ENCODE measurements around the gene SLC27A2. TPM values are rescaled to one million over a fixed set of nuclear protein-coding genes. Genes with fewer than 3 reads are reported as not detected.

SLC27A2 gene
- total RNA-seq, 3 donors from 2014 or later (not counting 1 experiment from before 2014, with no cell fraction given): 0.47 to 2.7 (median 0.50) TPM

DNA sequence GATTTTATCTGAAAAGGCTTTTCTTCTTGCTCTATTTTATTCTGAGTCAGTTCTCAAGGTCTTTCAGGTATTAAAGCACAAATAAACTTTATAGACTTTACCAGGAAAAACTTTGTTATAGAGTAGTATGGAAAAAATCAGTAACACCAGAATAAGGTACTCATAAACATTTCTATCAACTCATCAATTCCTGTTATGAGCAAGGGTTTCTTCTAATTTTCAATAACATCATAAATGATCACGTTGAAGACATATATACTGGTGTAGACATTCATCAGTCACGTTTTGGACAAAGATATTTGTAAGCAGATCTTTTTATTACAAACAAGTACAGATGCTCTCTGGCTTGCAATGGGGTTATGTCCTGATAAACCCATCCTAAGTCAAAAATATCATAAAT, 93.1 kb downstream of the SLC27A2 start:
- H3K4me3 Mint-ChIP-seq: no peak overlapping the region
- intact Hi-C loops (cut with micrococcal nuclease): no loop called here
- H3K4me1 Mint-ChIP-seq: no peaks in the 10 kb centered on the region
- Histone ChIP-seq H3K27me3 (ENCODE audit: control insufficient read depth, insufficient read depth, low read length) (no peaks in the 10 kb centered on the region), H3K4me3 (ENCODE audit: low read length) (no peak overlapping the region), H3K27ac (ENCODE audit: low read length) (no peak overlapping the region), H3K9me3 (ENCODE audit: control insufficient read depth, insufficient read depth, low read length) (no peaks in the 10 kb centered on the region), H3K36me3 (ENCODE audit: control insufficient read depth, insufficient read depth, low read length) (no peaks in the 10 kb centered on the region), H3K4me1 (ENCODE audit: control insufficient read depth, insufficient read depth, low read length) (no peaks in the 10 kb centered on the region)
- TF ChIP-seq, protein P1, sequence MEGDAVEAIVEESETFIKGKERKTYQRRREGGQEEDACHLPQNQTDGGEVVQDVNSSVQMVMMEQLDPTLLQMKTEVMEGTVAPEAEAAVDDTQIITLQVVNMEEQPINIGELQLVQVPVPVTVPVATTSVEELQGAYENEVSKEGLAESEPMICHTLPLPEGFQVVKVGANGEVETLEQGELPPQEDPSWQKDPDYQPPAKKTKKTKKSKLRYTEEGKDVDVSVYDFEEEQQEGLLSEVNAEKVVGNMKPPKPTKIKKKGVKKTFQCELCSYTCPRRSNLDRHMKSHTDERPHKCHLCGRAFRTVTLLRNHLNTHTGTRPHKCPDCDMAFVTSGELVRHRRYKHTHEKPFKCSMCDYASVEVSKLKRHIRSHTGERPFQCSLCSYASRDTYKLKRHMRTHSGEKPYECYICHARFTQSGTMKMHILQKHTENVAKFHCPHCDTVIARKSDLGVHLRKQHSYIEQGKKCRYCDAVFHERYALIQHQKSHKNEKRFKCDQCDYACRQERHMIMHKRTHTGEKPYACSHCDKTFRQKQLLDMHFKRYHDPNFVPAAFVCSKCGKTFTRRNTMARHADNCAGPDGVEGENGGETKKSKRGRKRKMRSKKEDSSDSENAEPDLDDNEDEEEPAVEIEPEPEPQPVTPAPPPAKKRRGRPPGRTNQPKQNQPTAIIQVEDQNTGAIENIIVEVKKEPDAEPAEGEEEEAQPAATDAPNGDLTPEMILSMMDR (IDR thresholded peaks at IDR 0.05): no peak
- H3K27me3 Mint-ChIP-seq (ENCODE audit: low read depth in 2 of 2): no peaks in the 10 kb centered on the region
- no peaks in the 10 kb centered on the region for H3K9me3 Mint-ChIP-seq
- H3K36me3 Mint-ChIP-seq: no peaks in the 10 kb centered on the region
- WGBS (ENCODE audit: insufficient coverage): 69% methylated on average over 2 of the region's 2 CpGs
- DNase-seq (no peak), ATAC-seq (no peak)
- no peak overlapping the region for H3K27ac Mint-ChIP-seq

DNA sequence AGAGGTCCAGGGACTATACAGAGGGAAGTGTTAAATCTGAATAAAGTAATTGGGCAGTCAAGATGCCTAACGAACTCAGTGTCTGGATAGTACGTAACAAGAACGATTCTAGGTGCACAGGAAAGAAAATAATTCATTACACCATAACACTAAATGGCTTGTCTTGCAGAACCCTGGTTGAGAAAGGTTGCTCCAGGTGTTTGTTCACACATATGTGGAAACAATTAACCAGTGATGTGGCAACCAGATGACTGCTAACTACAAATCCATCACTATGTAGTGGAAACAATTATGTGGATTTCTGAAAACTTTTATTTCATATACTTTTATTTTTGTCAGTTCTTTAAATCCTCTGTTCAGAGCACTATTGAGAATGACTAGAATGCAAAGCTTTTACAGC, 93.9 kb downstream of the SLC27A2 start:
- Mint-ChIP-seq H3K27ac (no peak overlapping the region), H3K4me3 (no peak overlapping the region), H3K36me3 (no peaks in the 10 kb centered on the region), H3K4me1 (no peaks in the 10 kb centered on the region), H3K9me3 (no peaks in the 10 kb centered on the region), H3K27me3 (ENCODE audit: low read depth in 2 of 2) (no peaks in the 10 kb centered on the region)
- Histone ChIP-seq H3K27me3 (ENCODE audit: control insufficient read depth, insufficient read depth, low read length) (no peaks in the 10 kb centered on the region), H3K9me3 (ENCODE audit: control insufficient read depth, insufficient read depth, low read length) (no peaks in the 10 kb centered on the region), H3K4me1 (ENCODE audit: control insufficient read depth, insufficient read depth, low read length) (no peaks in the 10 kb centered on the region), H3K36me3 (ENCODE audit: control insufficient read depth, insufficient read depth, low read length) (no peaks in the 10 kb centered on the region), H3K4me3 (ENCODE audit: low read length) (no peak overlapping the region), H3K27ac (ENCODE audit: low read length) (no peak overlapping the region)
- ATAC-seq (no peak), DNase-seq (no peak)
- TF ChIP-seq, protein P1 (IDR thresholded peaks at IDR 0.05): no peak
- 94% methylated on average over 3 of the region's 3 CpGs for WGBS (ENCODE audit: insufficient coverage)
- intact Hi-C loops (cut with micrococcal nuclease): no loop called here

DNA sequence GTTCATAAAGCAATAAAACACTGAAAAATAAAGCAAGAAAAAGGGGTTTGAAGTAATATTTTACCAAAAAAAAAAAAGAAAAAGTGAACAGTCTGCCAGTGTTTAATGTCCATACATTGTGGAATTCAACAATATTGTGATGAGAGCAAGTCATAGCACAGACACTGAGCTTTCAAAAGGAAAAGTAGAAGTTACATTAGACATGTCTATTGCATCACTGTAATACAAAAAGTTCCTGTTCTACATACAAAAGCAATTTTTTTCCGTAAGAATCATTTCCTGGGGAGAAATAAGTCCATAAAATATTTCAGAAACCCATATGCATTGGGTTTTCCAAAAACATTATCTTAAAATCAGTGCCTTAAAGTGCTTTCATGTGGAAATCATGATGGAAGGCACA, 95.4 kb downstream of the SLC27A2 start:
- Mint-ChIP-seq H3K27me3 (ENCODE audit: low read depth in 2 of 2) (no peaks in the 10 kb centered on the region), H3K9me3 (no peaks in the 10 kb centered on the region), H3K4me3 (no peak overlapping the region), H3K4me1 (no peaks in the 10 kb centered on the region), H3K27ac (peak overlapping the region in 1 of 2 donors; percentile 16), H3K36me3 (no peaks in the 10 kb centered on the region)
- DNase-seq (no peak), ATAC-seq (no peak)
- 88% methylated on average over 1 of the region's 1 CpG for WGBS (ENCODE audit: insufficient coverage)
- no peaks in the 10 kb centered on the region for H3K27me3 ChIP-seq (ENCODE audit: control insufficient read depth, insufficient read depth, low read length)
- no peaks in the 10 kb centered on the region for H3K36me3 ChIP-seq (ENCODE audit: control insufficient read depth, insufficient read depth, low read length)
- no peaks in the 10 kb centered on the region for H3K4me1 ChIP-seq (ENCODE audit: control insufficient read depth, insufficient read depth, low read length)
- TF ChIP-seq, protein P1 (IDR thresholded peaks at IDR 0.05): no peak
- no peak overlapping the region for H3K4me3 ChIP-seq (ENCODE audit: low read length)
- H3K27ac ChIP-seq (ENCODE audit: low read length): no peak overlapping the region
- no peaks in the 10 kb centered on the region for H3K9me3 ChIP-seq (ENCODE audit: control insufficient read depth, insufficient read depth, low read length)
- intact Hi-C loops (cut with micrococcal nuclease): no loop called here

DNA sequence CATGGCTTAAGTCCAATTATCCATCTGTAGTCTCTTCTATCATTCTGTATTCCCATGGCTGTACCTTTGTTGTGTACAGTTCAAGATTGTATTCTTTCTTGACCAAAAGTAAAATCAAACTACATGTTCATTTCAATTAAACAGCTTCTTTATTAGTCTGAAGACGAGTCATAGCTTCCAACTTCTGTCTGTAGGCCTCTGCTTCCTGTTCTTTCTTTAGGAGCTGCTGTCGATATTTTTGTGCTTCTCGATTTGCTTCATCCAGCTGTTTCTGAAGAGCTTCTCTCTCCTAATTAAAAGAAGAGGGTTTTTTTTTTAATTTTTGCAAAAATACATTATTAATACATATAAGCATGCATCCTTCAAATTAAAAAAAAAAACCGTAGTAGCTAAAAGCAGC, 96.5 kb downstream of the SLC27A2 start:
- Histone ChIP-seq H3K9me3 (ENCODE audit: control insufficient read depth, insufficient read depth, low read length) (no peaks in the 10 kb centered on the region), H3K36me3 (ENCODE audit: control insufficient read depth, insufficient read depth, low read length) (no peaks in the 10 kb centered on the region), H3K4me3 (ENCODE audit: low read length) (no peak overlapping the region), H3K27ac (ENCODE audit: low read length) (no peak overlapping the region), H3K27me3 (ENCODE audit: control insufficient read depth, insufficient read depth, low read length) (no peaks in the 10 kb centered on the region), H3K4me1 (ENCODE audit: control insufficient read depth, insufficient read depth, low read length) (no peaks in the 10 kb centered on the region)
- H3K27me3 Mint-ChIP-seq (ENCODE audit: low read depth in 2 of 2): no peaks in the 10 kb centered on the region
- DNase-seq (no peak), ATAC-seq (no peak)
- TF ChIP-seq, protein P1 (IDR thresholded peaks at IDR 0.05): no peak
- intact Hi-C loops (cut with micrococcal nuclease): no loop called here
- WGBS (ENCODE audit: insufficient coverage): 84% methylated on average over 1 of the region's 4 CpGs
- H3K4me1 Mint-ChIP-seq: no peaks in the 10 kb centered on the region
- no peak overlapping the region for H3K4me3 Mint-ChIP-seq
- no peaks in the 10 kb centered on the region for H3K9me3 Mint-ChIP-seq
- peak overlapping the region in 1 of 2 donors; percentile 14 for H3K27ac Mint-ChIP-seq
- no peaks in the 10 kb centered on the region for H3K36me3 Mint-ChIP-seq
